Fibroblast of lung (primary cell): ENCODE results near the gene IFIH1. TPM values are rescaled to one million over a fixed set of nuclear protein-coding genes. Genes with fewer than 3 reads are reported as not detected.

Experiments used
- DNase-seq, 2 donors: peaks; one replicate each; pipeline versions ENCODE4 v3.0.0 to v3.0.0-alpha.2; 2010; ENCODE audit warnings: low read depth in 2 of 2
- H2AFZ ChIP-seq: 2 replicates; pipeline ENCODE4 v1.5.1; 2012; ENCODE audit warnings: low read length, control low read depth, inconsistent platforms
- H3K27ac ChIP-seq: 2 replicates; pipeline ENCODE4 v1.5.1; 2011; ENCODE audit warnings: low read length, control low read depth; ENCODE audit not compliant: insufficient read depth
- H3K27me3 ChIP-seq: 2 replicates; pipeline ENCODE4 v1.5.1; 2011; ENCODE audit warnings: mild to moderate bottlenecking, low read length; ENCODE audit not compliant: control insufficient read depth, insufficient read depth
- H3K36me3 ChIP-seq: 2 replicates; pipeline ENCODE4 v1.5.1; 2011; ENCODE audit warnings: low read length; ENCODE audit not compliant: control insufficient read depth, insufficient read depth
- H3K4me1 ChIP-seq: 2 replicates; pipeline ENCODE4 v1.5.1; 2011; ENCODE audit warnings: low read length; ENCODE audit not compliant: control insufficient read depth, insufficient read depth; ENCODE audit errors: extremely low read depth
- H3K4me2 ChIP-seq: 2 replicates; pipeline ENCODE4 v1.5.1; 2011; ENCODE audit warnings: low read length, control low read depth; ENCODE audit not compliant: insufficient read depth; ENCODE audit errors: extremely low read depth
- H3K4me3 ChIP-seq, 4 experiments: fragments of 200-600 bp in 1 of 4; sonication (generic) in 1 of 4; replicated peaks in 1 of 4; 2 replicates each; pipeline ENCODE4 v1.5.1; 2011 to 2016; ENCODE audit warnings: low read length in 4 of 4, low read depth in 3 of 4, mild to moderate bottlenecking in 3 of 4, control low read depth in 2 of 4, inconsistent platforms in 1 of 4, mixed read lengths in 1 of 4; ENCODE audit not compliant: insufficient read depth in 1 of 4; ENCODE audit errors: control extremely low read depth in 1 of 4
- H3K79me2 ChIP-seq: 2 replicates; pipeline ENCODE4 v1.5.1; 2012; ENCODE audit warnings: mild to moderate bottlenecking, low read length, inconsistent platforms; ENCODE audit not compliant: control insufficient read depth, insufficient read depth
- H3K9ac ChIP-seq: 2 replicates; pipeline ENCODE4 v1.5.1; 2011; ENCODE audit warnings: mild to moderate bottlenecking, low read length, control low read depth; ENCODE audit not compliant: insufficient read depth
- H3K9me3 ChIP-seq: 2 replicates; pipeline ENCODE4 v1.5.1; 2012; ENCODE audit warnings: low read depth, low read length; ENCODE audit not compliant: control insufficient read depth, insufficient read depth
- H4K20me1 ChIP-seq: 2 replicates; pipeline ENCODE4 v1.5.1; 2011; ENCODE audit warnings: low read length; ENCODE audit not compliant: control insufficient read depth, insufficient read depth; ENCODE audit errors: extremely low read depth
- EZH2 ChIP-seq: IDR thresholded peaks from 2 replicates; pipeline ENCODE4 v1.5.1; 2012; ENCODE audit warnings: low read length, control low read depth, mild to moderate bottlenecking; ENCODE audit errors: missing control alignments
- polyA plus RNA-seq, 2 donors: library from polyadenylated mRNA; depleted of rRNA in 1 of 2; stranded (reverse) in 1 of 2; unstranded in 1 of 2; fragments of >200 nt; gene quantifications; 2 replicates each; pipeline ENCODE4 v1.2.1, GENCODE V29; 2011 to 2012; ENCODE audit warnings: missing spikeins in 1 of 2
- total RNA-seq: library from RNA; depleted of rRNA; stranded (reverse); fragments of >200 nt; gene quantifications from 2 replicates; pipeline ENCODE4 v1.2.1, GENCODE V29; 2014
- TF ChIP-seq, protein P1 (sequence below), 2 donors: IDR thresholded peaks in 1 of 2; conservative IDR thresholded peaks in 1 of 2; 1 replicate in 1 of 2; 2 replicates in 1 of 2; pipeline ENCODE4 v1.5.1; 2011 to 2012; ENCODE audit warnings: low read length in 2 of 2, control low read depth in 1 of 2, inconsistent platforms in 1 of 2, low read depth in 1 of 2, mild to moderate bottlenecking in 1 of 2

IFIH1 gene
- total and polyA plus RNA-seq, 2 donors (not counting 1 experiment from before 2014, with no cell fraction given) = 4.2 to 11.4 TPM

DNA sequence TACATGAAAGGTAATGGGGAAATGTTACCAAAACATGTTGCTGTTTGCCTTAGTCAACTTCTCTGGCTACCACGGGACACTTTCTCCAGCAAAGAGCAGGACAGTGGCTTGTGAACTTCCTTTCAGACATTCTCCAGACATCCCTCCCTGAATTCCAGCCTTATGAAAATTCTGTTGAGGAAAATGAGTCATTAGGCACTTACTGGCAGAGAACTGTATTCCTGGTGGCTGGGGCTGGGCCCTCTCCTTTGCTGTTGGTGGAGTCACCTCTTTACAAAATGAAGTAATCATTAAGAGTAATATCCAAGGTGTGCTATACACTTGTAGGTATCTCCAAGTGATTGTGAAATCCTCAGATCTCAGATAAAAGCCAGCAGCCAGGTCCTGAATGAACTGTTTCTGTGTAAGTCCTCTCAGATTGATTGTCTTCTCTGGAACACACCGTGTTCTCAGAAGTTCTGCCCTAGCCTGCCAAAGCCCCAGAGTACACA, 73.9 kb downstream of the IFIH1 start:
- Histone ChIP-seq H3K36me3 (peaks cover 2% of the 10 kb centered on the region), H3K9ac (no peak overlapping the region), H3K79me2 (peaks cover 33% of the 10 kb centered on the region), H3K27me3 (no peaks in the 10 kb centered on the region), H3K27ac (peak overlapping the region; percentile 93), H3K4me3 (peak overlapping the region in 2 of 4 experiments; percentile 4 to 6), H3K4me2 (peak overlapping the region; percentile 71), H3K9me3 (no peaks in the 10 kb centered on the region), H2AFZ (no peak overlapping the region), H3K4me1 (peaks cover 14% of the 10 kb centered on the region), H4K20me1 (no peaks in the 10 kb centered on the region)
- peak; percentile 67 to 98 for DNase-seq
- TF ChIP-seq, protein P1, sequence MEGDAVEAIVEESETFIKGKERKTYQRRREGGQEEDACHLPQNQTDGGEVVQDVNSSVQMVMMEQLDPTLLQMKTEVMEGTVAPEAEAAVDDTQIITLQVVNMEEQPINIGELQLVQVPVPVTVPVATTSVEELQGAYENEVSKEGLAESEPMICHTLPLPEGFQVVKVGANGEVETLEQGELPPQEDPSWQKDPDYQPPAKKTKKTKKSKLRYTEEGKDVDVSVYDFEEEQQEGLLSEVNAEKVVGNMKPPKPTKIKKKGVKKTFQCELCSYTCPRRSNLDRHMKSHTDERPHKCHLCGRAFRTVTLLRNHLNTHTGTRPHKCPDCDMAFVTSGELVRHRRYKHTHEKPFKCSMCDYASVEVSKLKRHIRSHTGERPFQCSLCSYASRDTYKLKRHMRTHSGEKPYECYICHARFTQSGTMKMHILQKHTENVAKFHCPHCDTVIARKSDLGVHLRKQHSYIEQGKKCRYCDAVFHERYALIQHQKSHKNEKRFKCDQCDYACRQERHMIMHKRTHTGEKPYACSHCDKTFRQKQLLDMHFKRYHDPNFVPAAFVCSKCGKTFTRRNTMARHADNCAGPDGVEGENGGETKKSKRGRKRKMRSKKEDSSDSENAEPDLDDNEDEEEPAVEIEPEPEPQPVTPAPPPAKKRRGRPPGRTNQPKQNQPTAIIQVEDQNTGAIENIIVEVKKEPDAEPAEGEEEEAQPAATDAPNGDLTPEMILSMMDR (conservative IDR thresholded peaks at IDR 0.05 in 1 of 2, IDR thresholded peaks at IDR 0.05 in 1 of 2; ENCODE audit: low read depth in 1 of 2, low read length in 2 of 2) = no peak
- no peak for TF ChIP-seq EZH2

DNA sequence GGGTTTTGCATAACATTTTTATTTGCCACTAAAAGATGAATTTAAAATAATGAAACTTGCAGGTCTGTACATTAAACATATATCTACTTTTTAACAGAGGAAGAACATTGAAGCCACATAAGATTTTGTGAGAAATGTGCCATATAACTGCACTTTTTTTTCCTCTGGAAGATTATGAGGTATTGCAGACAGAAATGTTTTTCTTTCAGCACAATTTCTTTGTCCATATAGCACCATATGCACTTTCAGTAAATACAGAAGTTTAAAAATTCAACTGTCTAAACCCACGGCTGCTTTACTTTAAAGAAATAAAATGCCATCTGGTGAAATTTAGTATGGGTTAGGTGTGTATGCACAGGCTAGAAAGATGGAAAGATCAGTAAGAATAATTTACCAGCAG, 74.8 kb downstream of the IFIH1 start:
- Histone ChIP-seq H3K4me2 (peak overlapping the region; percentile 89), H2AFZ (no peak overlapping the region), H3K9ac (no peak overlapping the region), H4K20me1 (no peaks in the 10 kb centered on the region), H3K4me1 (peaks cover 14% of the 10 kb centered on the region), H3K27ac (peak overlapping the region; percentile 93), H3K36me3 (peaks cover 2% of the 10 kb centered on the region), H3K9me3 (no peaks in the 10 kb centered on the region), H3K79me2 (peaks cover 39% of the 10 kb centered on the region), H3K27me3 (no peaks in the 10 kb centered on the region), H3K4me3 (peak overlapping the region in 3 of 4 experiments; percentile 70 to 83 (median 78))
- DNase-seq = no peak
- no peak for TF ChIP-seq EZH2
- TF ChIP-seq, protein P1 (conservative IDR thresholded peaks at IDR 0.05 in 1 of 2, IDR thresholded peaks at IDR 0.05 in 1 of 2; ENCODE audit: low read depth in 1 of 2, low read length in 2 of 2) = no peak

DNA sequence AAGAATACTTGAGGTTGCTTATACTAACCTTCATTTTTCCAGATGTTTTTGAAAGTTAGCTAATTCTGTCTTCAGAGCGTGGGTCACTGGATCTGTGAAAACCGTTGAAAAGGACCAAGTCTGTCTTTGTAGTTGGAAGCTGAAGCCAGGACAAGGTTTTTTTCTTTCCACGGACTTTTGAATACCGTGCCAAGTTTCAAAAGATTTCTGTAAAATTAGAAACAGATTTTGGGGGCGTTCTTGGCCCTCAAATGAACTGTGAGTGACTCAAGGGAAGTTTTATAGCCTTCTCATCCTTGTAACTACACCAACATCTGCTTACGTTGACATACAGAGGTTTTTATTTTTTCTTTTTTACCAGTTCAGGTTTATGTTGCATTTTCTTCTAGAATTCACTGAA, 75.2 kb downstream of the IFIH1 start, which contains the start of gene FAP:
Gene FAP (minus strand): TSS at position 152 of the 400 bp plus-strand sequence. CDS start 118 bp downstream, at position 34.
- Histone ChIP-seq H3K4me1 (peaks cover 14% of the 10 kb centered on the region), H3K27me3 (no peaks in the 10 kb centered on the region), H3K9me3 (no peaks in the 10 kb centered on the region), H3K4me2 (peak within 1 kb of the TSS; percentile 89), H3K36me3 (peaks cover 4% of the 10 kb centered on the region), H3K9ac (peak within 1 kb of the TSS; percentile 67), H3K79me2 (peaks cover 39% of the 10 kb centered on the region), H4K20me1 (no peaks in the 10 kb centered on the region), H3K27ac (peak within 1 kb of the TSS; percentile 93), H2AFZ (no peak within 1 kb of the TSS), H3K4me3 (peak within 1 kb of the TSS; percentile 70 to 83 (median 76))
- peak; percentile 86 to 93 for DNase-seq
- no peak for TF ChIP-seq EZH2
- TF ChIP-seq, protein P1 (conservative IDR thresholded peaks at IDR 0.05 in 1 of 2, IDR thresholded peaks at IDR 0.05 in 1 of 2; ENCODE audit: low read depth in 1 of 2, low read length in 2 of 2) = no peak
